GM12878 (cell line): ENCODE data around the gene IL10RA. TPM values are rescaled to one million over a fixed set of nuclear protein-coding genes. Genes with fewer than 3 reads are reported as not detected.

Source experiments
- ATAC-seq: fragments of 200-7000 bp; cut with Tn5 transposase; 3 replicates; pipeline ENCODE4 v1.9.1; 2020; ENCODE audit warnings: mild to moderate bottlenecking, moderate library complexity
- BruUV-seq: library from RNA; stranded (reverse); fragments of 400-500 nt; replicated peaks from 2 replicates; lab custom pipeline; 2021; lab: Mats Ljungman, UMichigan
- CTCF ChIA-PET: fragments of 300-600 bp; sonication (Branson Sonifier 250); formaldehyde crosslinking; extraction: SDS; loops from one replicate; lab custom pipeline; 2021; ENCODE audit warnings: inconsistent platforms; lab: Yijun Ruan, JAX
- POLR2A ChIA-PET: fragments of 350-600 bp; formaldehyde crosslinking; extraction: SDS; loops from one replicate; lab custom pipeline; 2021; ENCODE audit warnings: inconsistent platforms; lab: Charles Lee
- RAD21 ChIA-PET: fragments of 300-600 bp; sonication (Branson Sonifier 250); formaldehyde crosslinking; loops from one replicate; lab custom pipeline; 2023; ENCODE audit warnings: antibody characterized with exemption; ENCODE audit not compliant: unreplicated experiment; lab: Charles Lee
- SMC1A ChIA-PET: fragments of 300-600 bp; sonication (Branson Sonifier 250); formaldehyde crosslinking; loops from one replicate; lab custom pipeline; 2023; ENCODE audit not compliant: unreplicated experiment, uncharacterized antibody; lab: Charles Lee
- DNase-seq: peaks from one replicate; pipeline ENCODE4 v3.0.0-alpha.2; 2011; ENCODE audit warnings: low read depth, low spot score
- FAIRE-seq: peaks from 3 replicates; lab custom pipeline; 2011; peaks lifted over from hg19 to GRCh38; lab: Jason Lieb, UNC
- H2AFZ ChIP-seq: 2 replicates; pipeline ENCODE4 v1.6.0; 2011; ENCODE audit warnings: low read depth, low read length, control low read depth; ENCODE audit not compliant: control insufficient read depth
- H3K27ac ChIP-seq: 2 replicates; pipeline ENCODE4 v1.5.1; 2011; ENCODE audit warnings: control low read depth; ENCODE audit not compliant: control insufficient read depth, insufficient read depth
- H3K27me3 ChIP-seq, 2 experiments: replicated peaks in 1 of 2; 2 replicates each; pipeline versions ENCODE4 v1.6.0 to v1.6.1; 2011; ENCODE audit warnings: low read length in 1 of 2; ENCODE audit not compliant: control insufficient read depth in 2 of 2, insufficient read depth in 2 of 2
- H3K36me3 ChIP-seq, 2 experiments: 2 replicates each; pipeline ENCODE4 v1.5.1; 2011; ENCODE audit warnings: low read length in 1 of 2; ENCODE audit not compliant: control insufficient read depth in 2 of 2, insufficient read depth in 2 of 2
- H3K4me1 ChIP-seq: 2 replicates; pipeline ENCODE4 v1.6.1; 2011; ENCODE audit warnings: mild to moderate bottlenecking, low read length, moderate library complexity, mixed read lengths; ENCODE audit not compliant: control insufficient read depth, insufficient read depth
- H3K4me2 ChIP-seq: 2 replicates; pipeline ENCODE4 v1.6.0; 2011; ENCODE audit warnings: control low read depth; ENCODE audit not compliant: control insufficient read depth, insufficient read depth
- H3K4me3 ChIP-seq: fragments of 200-600 bp; sonication (generic); 2 replicates; pipeline ENCODE4 v1.5.1; 2016
- H3K79me2 ChIP-seq: 2 replicates; pipeline ENCODE4 v1.6.0; 2011; ENCODE audit warnings: low read length; ENCODE audit not compliant: control insufficient read depth, insufficient read depth
- H3K9ac ChIP-seq: 2 replicates; pipeline ENCODE4 v1.8.0; 2011; ENCODE audit warnings: low read length, control low read depth, mixed read lengths; ENCODE audit not compliant: control insufficient read depth, insufficient read depth
- H3K9me3 ChIP-seq: replicated peaks from 3 replicates; pipeline ENCODE4 v1.5.1; 2011; ENCODE audit warnings: mild to moderate bottlenecking, low read length; ENCODE audit not compliant: control insufficient read depth, insufficient read depth
- H4K20me1 ChIP-seq: 2 replicates; pipeline ENCODE4 v1.6.0; 2011; ENCODE audit not compliant: control insufficient read depth, insufficient read depth
- CBFB ChIP-seq: IDR thresholded peaks from 2 replicates; pipeline ENCODE4 v1.6.1; 2016; ENCODE audit warnings: antibody characterized with exemption, low read depth
- CBX5 ChIP-seq: sonication (generic); IDR thresholded peaks from 2 replicates; pipeline ENCODE4 v1.6.1; 2016; ENCODE audit warnings: low read depth, moderate library complexity, mild to moderate bottlenecking, inconsistent platforms
- CREB1 ChIP-seq: IDR thresholded peaks from 2 replicates; pipeline ENCODE4 v1.6.1; 2012; ENCODE audit warnings: low read depth, mild to moderate bottlenecking, inconsistent platforms
- ELK1 ChIP-seq: IDR thresholded peaks from 2 replicates; pipeline ENCODE4 v1.6.1; 2012; ENCODE audit warnings: low read depth, low read length, improper control_type of control experiment
- ESRRA ChIP-seq: IDR thresholded peaks from 2 replicates; pipeline ENCODE4 v1.6.1; 2012; ENCODE audit warnings: mild to moderate bottlenecking, low read length, improper control_type of control experiment
- FOXK2 ChIP-seq: fragments of 450-650 bp; IDR thresholded peaks from 2 replicates; pipeline ENCODE4 v1.6.1; 2017; ENCODE audit warnings: mild to moderate bottlenecking, moderate library complexity
- JUNB ChIP-seq: IDR thresholded peaks from 2 replicates; pipeline ENCODE4 v1.6.1; 2016; ENCODE audit warnings: antibody characterized with exemption, mild to moderate bottlenecking
- KDM1A ChIP-seq: fragments of 200-600 bp; sonication (generic); IDR thresholded peaks from 2 replicates; pipeline ENCODE4 v1.6.1; 2016; ENCODE audit warnings: borderline replicate concordance
- RAD21 ChIP-seq: IDR thresholded peaks from 2 replicates; pipeline ENCODE4 v1.6.1; 2011; ENCODE audit warnings: mild to moderate bottlenecking, low read depth, low read length, moderate library complexity; ENCODE audit not compliant: insufficient read depth
- SMAD5 ChIP-seq: IDR thresholded peaks from 2 replicates; pipeline ENCODE4 v1.6.1; 2016; ENCODE audit warnings: antibody characterized with exemption, low read depth
- ZNF592 ChIP-seq: fragments of 450-650 bp; IDR thresholded peaks from 2 replicates; pipeline ENCODE4 v1.6.1; 2017; ENCODE audit warnings: mild to moderate bottlenecking, moderate library complexity
- WGBS: methylation state at CpG from one replicate; pipeline ENCODE4 v1.1.6; 2016; ENCODE audit warnings: low lambda C conversion rate; ENCODE audit not compliant: insufficient replicate concordance, insufficient coverage; ENCODE audit errors: missing lambda C conversion rate; 5-methylcytosine and 5-hydroxymethylcytosine counted together
- in situ Hi-C: fragments of 300-500 bp; cut with MboI; formaldehyde crosslinking; loops from 9 replicates; pipeline ENCODE4 v1.14.3; 2018; ENCODE audit warnings: mixed read lengths
- intact Hi-C: fragments of 100-400 bp; cut with micrococcal nuclease; formaldehyde crosslinking; loops from one replicate; pipeline ENCODE4 v1.14.2; 2022; ENCODE audit not compliant: unreplicated experiment
- polyA plus RNA-seq, 11 experiments: library from polyadenylated mRNA; depleted of rRNA in 4 of 11; unstranded in 6 of 11; stranded (reverse) in 5 of 11; fragments of >200 nt; fragmentation: Nextera tagmentation in 4 of 11; fragmentation: Illumina TruSeq in 1 of 11; extraction: Ambion mirVana in 4 of 11; extraction: Trizol in 1 of 11; gene quantifications; 1 replicate in 1 of 11; 2 replicates in 10 of 11; pipeline versions ENCODE4 v1.2.1 to v1.2.3, GENCODE V29; 2011 to 2016; ENCODE audit warnings: inconsistent platforms in 2 of 11, missing spikeins in 2 of 11, low read depth in 1 of 11
- total RNA-seq, 4 experiments: library from RNA; depleted of rRNA in 3 of 4; stranded (reverse); fragments of >200 nt in 3 of 4; fragmentation: Illumina TruSeq in 1 of 4; extraction: Trizol in 1 of 4; gene quantifications; 2 replicates each; pipeline versions ENCODE4 v1.2.1 to v1.2.3, GENCODE V29; 2013 to 2021

The IL10RA gene
- total and polyA plus RNA-seq, 10 of the 15 experiments (the other 5 are each of a cell fraction or from before 2014, with no cell fraction given): 0.77 to 45.9 (median 9.6) TPM

GRCh38 chr11:118049771-118050170, 63.6 kb downstream of the IL10RA start:
- Histone ChIP-seq H2AFZ (no peak overlapping the region), H3K79me2 (no peaks in the 10 kb centered on the region), H3K36me3 (no peaks in the 10 kb centered on the region)
- FAIRE-seq: no peak
- in situ Hi-C loops: loop anchor here (5.0 to 25.0 kb wide), 2 partner anchors 102 to 612 kb away; no protein-coding TSS in a partner anchor
- no peak for DNase-seq
- 55% methylated on average over 6 of the region's 6 CpGs for WGBS
- SMC1A ChIA-PET: interaction anchor here (0.8 to 7.1 kb wide), 7 partner anchors 10 to 207 kb away, joined by 3 to 95 read pairs (median 24); partner anchors contain the start of gene IL10RA
- no peak for TF ChIP-seq CBFB
- no peak for TF ChIP-seq ZNF592
- TF ChIP-seq FOXK2: no peak
- TF ChIP-seq SMAD5: no peak
- TF ChIP-seq RAD21: no peak
- TF ChIP-seq KDM1A: no peak
- no peak for TF ChIP-seq CBX5
- no peak for TF ChIP-seq JUNB
- no peak for TF ChIP-seq CREB1
- no peak for TF ChIP-seq ELK1
- no peak for TF ChIP-seq ESRRA
- TF ChIP-seq, all 136 proteins: peak for 0
- no peaks in the 10 kb centered on the region for H3K27me3 ChIP-seq
- H3K27ac ChIP-seq: no peak overlapping the region
- ChIA-PET RAD21 (interaction anchor here (0.8 to 7.3 kb wide), 8 partner anchors 51 to 236 kb away, joined by 4 to 248 read pairs (median 24); partner anchors contain the start of genes FXYD2 and IL10RA), CTCF (interaction anchor here (0.8 to 9.1 kb wide), 10 partner anchors 62 to 623 kb away, joined by 3 to 364 read pairs (median 18); partner anchors contain the start of gene FXYD2), POLR2A (interaction anchor here (0.7 kb wide), 1 partner anchor 126 kb away, joined by 8 read pairs; no protein-coding TSS in a partner anchor)
- peaks cover 28% of the 10 kb centered on the region for H3K4me1 ChIP-seq
- no peak overlapping the region for H3K4me3 ChIP-seq
- no peak overlapping the region for H3K9ac ChIP-seq
- intact Hi-C loops: loop anchor here (2.0 to 5.0 kb wide), 2 partner anchors 37 to 63 kb away; partner anchors contain the start of gene IL10RA
- no peak overlapping the region for H3K4me2 ChIP-seq
- H3K9me3 ChIP-seq: no peaks in the 10 kb centered on the region
- BruUV-seq: no TSS peak
- H4K20me1 ChIP-seq: no peaks in the 10 kb centered on the region
- no peak for ATAC-seq
